Aorta (tissue), 5 donors: ENCODE results near the gene CCDC83. TPM values are rescaled to one million over a fixed set of nuclear protein-coding genes. Genes with fewer than 3 reads are reported as not detected.
A peak's percentile ranks its signal among the peaks of the same experiment; 100 is the strongest.
"Not testable (repeated sequence)": the region's sequence is repeated elsewhere in the genome, so short reads cannot be mapped to it uniquely, and the experiment has no call there.

ENCODE experiments used
- ATAC-seq: fragments of 200-7000 bp; cut with Tn5 transposase; one replicate; pipeline ENCODE4 v1.9.1; 2022; ENCODE audit warnings: moderate library complexity; ENCODE audit not compliant: low FRiP score
- DNase-seq, 2 donors: peaks; one replicate each; pipeline ENCODE4 v3.0.0-alpha.2; 2020
- H3K27ac ChIP-seq, 2 donors: one replicate each; pipeline ENCODE4 v1.5.1; 2013; ENCODE audit warnings: low read length in 2 of 2, mild to moderate bottlenecking in 2 of 2, moderate library complexity in 2 of 2, control low read depth in 1 of 2, inconsistent platforms in 1 of 2, low read depth in 1 of 2
- H3K27me3 ChIP-seq, 2 donors: one replicate each; pipeline ENCODE4 v1.6.1; 2013; ENCODE audit warnings: control low read depth in 1 of 2, low read length in 1 of 2, mild to moderate bottlenecking in 1 of 2, moderate library complexity in 1 of 2; ENCODE audit not compliant: insufficient read depth in 2 of 2, control insufficient read depth in 1 of 2
- H3K36me3 ChIP-seq, 2 donors: one replicate each; pipeline ENCODE4 v1.6.1; 2013; ENCODE audit warnings: control low read depth in 1 of 2, low read length in 1 of 2, mild to moderate bottlenecking in 1 of 2; ENCODE audit not compliant: insufficient read depth in 2 of 2, control insufficient read depth in 1 of 2
- H3K4me1 ChIP-seq, 2 donors: one replicate each; pipeline ENCODE4 v1.6.1; 2013; ENCODE audit warnings: low read length in 2 of 2, control low read depth in 1 of 2, mild to moderate bottlenecking in 1 of 2, moderate library complexity in 1 of 2; ENCODE audit not compliant: insufficient read depth in 2 of 2, control insufficient read depth in 1 of 2
- H3K4me3 ChIP-seq, 2 donors: one replicate each; pipeline ENCODE4 v1.5.1; 2013; ENCODE audit warnings: low read length in 2 of 2, control low read depth in 1 of 2, mild to moderate bottlenecking in 1 of 2
- H3K9me3 ChIP-seq: one replicate; pipeline ENCODE4 v1.6.1; 2013; ENCODE audit warnings: mild to moderate bottlenecking, low read length; ENCODE audit not compliant: control insufficient read depth
- WGBS, 2 donors: extraction: QIAGEN DNeasy Blood & Tissue Kit; methylation state at CpG; one replicate each; pipeline ENCODE4 v1.1.7; 2013; 5-methylcytosine and 5-hydroxymethylcytosine counted together
- intact Hi-C, 2 donors: fragments of 100-400 bp; cut with DNase I; formaldehyde crosslinking; loops; one replicate each; pipeline versions ENCODE4 v1.14.2 to v1.15.0; 2022
- polyA plus RNA-seq, 2 donors: library from polyadenylated mRNA; stranded (reverse); fragments of 200-250 nt; gene quantifications; one replicate each; pipeline ENCODE4 v1.2.3, GENCODE V29; 2013
- total RNA-seq, 2 donors: library from RNA; stranded (reverse); fragmentation: NEBNext Ultra II Directional; extraction: Animal tissue kit (Norgen Biotek cat#: 25700); gene quantifications; one replicate each; pipeline ENCODE4 v1.2.1, GENCODE V29; 2021
- donor health status: healthy with polysubstance abuse.
- donor health status: Bipolar disorder and iron deficiency.
- donor health status: DM: no; HTN: no; CAD: no.
- donor health status: DM: no; HTN: no; CAD: no.
- donor health status: DM: yes; HTN: yes; CAD: no.

CCDC83 gene
- total and polyA plus RNA-seq, 4 donors, result not detected

DNA sequence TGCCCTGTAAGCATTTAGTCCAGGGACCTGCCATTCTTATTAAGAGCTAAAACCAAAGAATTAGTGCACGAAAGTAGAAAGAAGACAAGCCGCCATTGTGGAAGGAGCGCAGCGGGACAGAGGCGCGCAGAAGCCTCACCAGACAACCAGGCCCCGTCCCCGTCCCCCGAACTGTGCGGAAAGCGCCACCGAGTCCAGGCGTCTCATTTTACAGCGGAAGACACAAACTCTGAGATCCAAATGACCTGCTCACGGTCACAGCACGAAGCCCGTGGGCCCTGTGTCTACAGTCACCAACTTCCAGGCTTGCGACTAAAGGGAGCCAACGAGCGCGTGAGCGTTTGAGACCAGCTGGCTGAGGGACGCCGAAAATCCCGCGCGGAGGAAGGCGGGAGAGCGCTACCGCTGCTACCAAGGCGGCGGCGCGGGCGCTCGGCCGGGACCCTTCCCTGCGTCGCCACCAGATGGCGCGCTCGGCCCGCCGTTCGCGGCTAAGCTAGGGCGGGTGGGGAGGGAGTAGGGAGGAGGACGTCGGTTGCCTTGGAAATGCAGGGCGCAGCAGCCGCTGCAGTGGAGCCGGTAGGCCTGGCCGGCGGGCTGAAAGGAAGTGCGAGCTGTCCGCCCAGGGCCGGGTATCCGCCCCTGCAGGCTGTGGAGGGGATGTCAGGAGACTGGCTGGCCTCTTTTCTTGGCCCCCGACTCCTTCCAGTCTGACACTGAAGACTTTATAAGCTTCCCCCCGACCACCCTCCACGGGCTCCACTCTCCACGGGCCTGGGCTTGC, 434 bp upstream of the CCDC83 start:
- 0% methylated on average over 60 to 62 of the region's 62 CpGs for WGBS, 2 donors
- peak overlapping the region; percentile 31 to 51 for H3K4me3 ChIP-seq
- intact Hi-C loops, result loop anchor here (5.0 to 10.0 kb wide), 5 partner anchors 90 to 440 kb away; no protein-coding TSS in a partner anchor
- no peaks in the 10 kb centered on the region for H3K9me3 ChIP-seq
- no peaks in the 10 kb centered on the region for H3K27me3 ChIP-seq
- DNase-seq, result peak; percentile 95 to 97
- no peaks in the 10 kb centered on the region for H3K4me1 ChIP-seq
- H3K36me3 ChIP-seq, result no peaks in the 10 kb centered on the region
- H3K27ac ChIP-seq, result peak overlapping the region in 1 of 2 donors; percentile 69
- peak; percentile 100 for ATAC-seq

DNA sequence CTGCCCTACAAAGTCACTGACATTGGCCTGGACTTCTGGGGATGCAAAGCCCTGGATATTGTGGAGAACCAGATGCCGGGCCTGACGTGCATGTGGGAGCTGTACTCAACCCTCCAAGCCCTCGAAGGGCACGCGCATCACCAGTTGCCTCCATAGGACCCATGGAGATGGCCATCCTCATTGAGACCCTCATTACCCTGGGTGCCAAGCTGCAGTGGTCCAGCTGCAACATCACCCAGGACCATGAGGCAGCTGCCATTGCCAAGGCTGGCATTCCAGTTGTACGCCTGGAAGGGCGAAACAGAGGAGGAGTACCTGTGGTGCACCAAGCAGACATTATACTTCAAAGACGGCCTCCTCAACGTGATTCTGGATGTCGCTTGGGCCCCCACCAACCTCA, 1.9 kb downstream of the CCDC83 start:
- Histone ChIP-seq H3K36me3 (no peaks in the 10 kb centered on the region), H3K27me3 (no peaks in the 10 kb centered on the region), H3K9me3 (no peaks in the 10 kb centered on the region), H3K4me3 (no peak overlapping the region), H3K4me1 (no peaks in the 10 kb centered on the region), H3K27ac (no peak overlapping the region)
- ATAC-seq (no peak), DNase-seq (no peak)
- intact Hi-C loops, result loop anchor here (5.0 to 10.0 kb wide), 5 partner anchors 88 to 438 kb away; no protein-coding TSS in a partner anchor
- 95 to 96% methylated on average over 10 of the region's 10 CpGs for WGBS, 2 donors

DNA sequence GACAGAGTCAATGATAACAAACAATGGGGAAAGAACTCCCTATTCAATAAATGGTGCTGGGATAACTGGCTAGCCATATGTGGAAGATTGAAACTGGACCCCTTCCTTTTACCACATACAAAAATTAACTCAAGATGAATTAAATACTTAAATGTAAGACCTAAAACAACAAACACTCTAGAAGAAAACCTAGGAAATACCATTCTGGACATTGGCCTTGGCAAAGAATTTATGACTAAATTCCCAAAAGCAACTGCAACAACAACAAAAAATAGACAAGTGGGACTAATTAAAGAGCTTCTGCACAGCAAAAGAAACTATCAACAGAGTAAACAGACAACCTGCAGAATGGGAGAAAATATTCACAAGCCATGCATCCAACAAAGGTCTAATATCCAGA, 4.4 kb downstream of the CCDC83 start:
- not testable (repeated sequence) for H3K4me1 ChIP-seq, H3K4me3 ChIP-seq, H3K9me3 ChIP-seq, H3K27ac ChIP-seq, DNase-seq, H3K27me3 ChIP-seq, ATAC-seq, H3K36me3 ChIP-seq
- intact Hi-C loops, result loop anchor here (5.0 to 10.0 kb wide), 5 partner anchors 85 to 435 kb away; no protein-coding TSS in a partner anchor

DNA sequence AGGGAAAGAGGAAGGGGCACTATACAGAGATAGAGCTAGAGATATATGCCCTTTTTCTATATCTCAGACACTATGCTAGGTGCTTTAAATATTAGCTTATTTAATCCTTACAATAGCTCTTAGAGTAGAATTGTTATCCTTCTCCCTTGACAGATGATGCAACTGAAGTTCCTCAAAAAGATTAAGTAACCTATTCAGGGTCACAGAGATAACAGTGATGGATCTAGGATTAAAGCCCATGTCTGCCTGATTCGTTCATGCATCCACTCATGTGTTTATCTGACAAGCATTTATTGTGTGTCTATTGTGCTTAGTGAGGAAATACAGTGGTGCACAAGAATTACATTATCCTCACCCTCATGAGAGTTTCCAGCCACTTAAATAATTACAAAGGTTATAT, 8.7 kb downstream of the CCDC83 start:
- Histone ChIP-seq H3K36me3 (no peaks in the 10 kb centered on the region), H3K27ac (no peak overlapping the region), H3K4me3 (no peak overlapping the region), H3K4me1 (no peaks in the 10 kb centered on the region), H3K9me3 (no peaks in the 10 kb centered on the region), H3K27me3 (no peaks in the 10 kb centered on the region)
- intact Hi-C loops, result no loop called here
- no peak for ATAC-seq
- 38 to 53% methylated on average over 1 of the region's 1 CpG for WGBS, 2 donors
- DNase-seq, result no peak

DNA sequence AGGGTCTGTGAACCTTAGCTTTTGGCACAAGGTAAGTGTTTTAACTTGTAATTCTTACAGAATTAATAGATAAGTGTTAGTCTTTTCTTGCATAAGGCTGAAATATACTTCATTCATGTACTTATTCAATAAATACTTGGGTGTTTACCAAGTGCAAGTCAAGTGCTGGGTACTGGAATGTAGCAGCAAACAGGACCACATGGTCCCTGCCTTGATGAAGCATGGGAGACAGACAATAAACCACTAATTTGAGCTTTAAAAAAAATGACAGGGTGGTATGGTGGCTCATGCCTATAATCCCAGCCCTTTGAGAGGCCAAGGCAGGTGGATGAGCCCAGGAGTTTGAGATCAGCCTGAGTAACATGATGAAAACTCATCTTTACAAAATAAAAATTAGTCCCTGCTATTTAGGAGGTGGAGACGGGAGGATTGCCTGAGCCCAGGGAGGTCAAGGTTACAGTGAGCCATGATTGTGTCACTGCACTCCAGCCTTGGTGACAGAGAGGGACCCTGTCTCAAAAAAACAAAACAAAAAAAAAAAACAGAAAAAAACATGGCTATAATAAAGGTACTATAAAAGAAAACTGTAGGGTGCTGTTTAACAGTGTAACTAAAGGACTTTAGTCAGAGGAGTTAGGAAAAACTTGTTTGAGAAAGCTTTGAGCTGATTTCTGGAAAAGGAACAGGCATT, 11.1 kb downstream of the CCDC83 start:
- intact Hi-C loops, result no loop called here

DNA sequence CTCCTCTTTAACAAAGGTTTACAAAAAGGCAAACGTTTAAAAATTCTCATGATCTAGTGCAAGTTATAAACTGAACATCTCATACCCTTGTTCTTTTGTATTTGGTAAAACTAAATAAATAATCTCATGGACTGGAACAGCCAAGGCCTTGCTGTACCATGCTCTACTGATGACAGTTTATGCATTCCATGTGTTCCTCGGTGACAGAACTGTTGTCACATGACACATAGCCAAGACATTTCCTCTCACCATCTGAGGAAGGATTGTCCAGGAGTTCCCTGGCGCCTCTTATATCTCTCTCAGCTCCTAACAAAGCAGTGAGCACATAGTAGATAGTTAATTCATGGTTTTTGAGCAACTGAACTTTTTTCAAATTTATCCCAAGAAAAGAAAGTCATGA, 12.6 kb downstream of the CCDC83 start:
- no peak for ATAC-seq
- no peak for DNase-seq
- Histone ChIP-seq H3K9me3 (no peaks in the 10 kb centered on the region), H3K27me3 (no peaks in the 10 kb centered on the region), H3K27ac (no peak overlapping the region), H3K4me3 (no peak overlapping the region), H3K36me3 (no peaks in the 10 kb centered on the region), H3K4me1 (no peaks in the 10 kb centered on the region)
- intact Hi-C loops, result no loop called here
- 47 to 53% methylated on average over 3 of the region's 3 CpGs for WGBS, 2 donors

More for the DNA sequence above, 11.1 kb downstream of the CCDC83 start:
- no peak overlapping the region for H3K27ac ChIP-seq
- H3K4me3 ChIP-seq, result no peak overlapping the region
- WGBS, 2 donors, result 88 to 90% methylated on average over 1 of the region's 1 CpG
- H3K27me3 ChIP-seq, result no peaks in the 10 kb centered on the region
- no peaks in the 10 kb centered on the region for H3K9me3 ChIP-seq
- DNase-seq, result no peak
- H3K4me1 ChIP-seq, result no peaks in the 10 kb centered on the region
- ATAC-seq, result no peak
- H3K36me3 ChIP-seq, result no peaks in the 10 kb centered on the region

DNA sequence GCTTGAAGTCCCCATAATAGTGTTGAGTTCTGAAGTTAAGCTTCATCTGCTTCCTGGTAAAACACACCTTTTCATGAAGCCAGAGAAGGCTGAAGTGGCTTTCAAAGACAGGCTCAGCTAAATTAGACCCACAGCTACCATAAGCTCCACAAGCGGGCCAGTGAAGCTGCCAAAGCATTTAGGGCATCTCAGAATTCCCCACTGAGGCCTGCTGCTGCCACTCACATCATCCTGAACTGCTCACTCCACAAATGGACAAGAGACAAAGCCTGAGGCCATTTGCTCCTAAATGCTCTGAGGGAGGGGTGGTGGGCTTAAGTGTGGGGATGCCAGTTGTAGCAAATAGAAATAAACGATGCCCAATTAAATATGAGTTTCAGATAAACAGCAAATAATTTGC, 14.6 kb downstream of the CCDC83 start:
- intact Hi-C loops, result no loop called here
- no peaks in the 10 kb centered on the region for H3K36me3 ChIP-seq
- ATAC-seq (no peak), DNase-seq (no peak)
- WGBS, 2 donors, result 65 to 75% methylated on average over 2 of the region's 2 CpGs
- no peak overlapping the region for H3K4me3 ChIP-seq
- H3K4me1 ChIP-seq, result no peaks in the 10 kb centered on the region
- H3K27ac ChIP-seq, result no peak overlapping the region
- H3K9me3 ChIP-seq, result no peaks in the 10 kb centered on the region
- no peaks in the 10 kb centered on the region for H3K27me3 ChIP-seq

DNA sequence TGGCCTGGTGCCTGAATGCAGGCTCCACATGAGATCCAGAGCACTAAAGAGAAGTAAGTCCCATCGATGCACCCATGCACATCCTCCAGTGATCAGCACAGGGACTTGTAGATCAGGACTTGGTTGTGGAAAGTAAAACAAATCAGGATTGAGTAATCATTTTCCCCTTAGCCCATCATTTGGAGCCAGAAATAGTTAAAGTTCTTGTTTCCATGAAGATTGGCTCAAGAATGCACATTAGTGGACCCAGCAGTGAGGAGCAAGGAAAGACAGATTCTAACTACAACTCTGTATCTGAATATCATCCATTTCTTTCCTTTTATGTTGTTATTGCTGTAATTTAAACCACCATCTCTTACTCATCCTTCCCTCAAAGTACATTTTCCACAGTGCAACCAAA, 19.1 kb downstream of the CCDC83 start:
- Histone ChIP-seq H3K4me3 (no peak overlapping the region), H3K9me3 (no peaks in the 10 kb centered on the region), H3K27me3 (no peaks in the 10 kb centered on the region), H3K36me3 (no peaks in the 10 kb centered on the region), H3K27ac (no peak overlapping the region), H3K4me1 (no peaks in the 10 kb centered on the region)
- 74 to 87% methylated on average over 1 of the region's 1 CpG for WGBS, 2 donors
- intact Hi-C loops, result no loop called here
- ATAC-seq (no peak), DNase-seq (no peak)

DNA sequence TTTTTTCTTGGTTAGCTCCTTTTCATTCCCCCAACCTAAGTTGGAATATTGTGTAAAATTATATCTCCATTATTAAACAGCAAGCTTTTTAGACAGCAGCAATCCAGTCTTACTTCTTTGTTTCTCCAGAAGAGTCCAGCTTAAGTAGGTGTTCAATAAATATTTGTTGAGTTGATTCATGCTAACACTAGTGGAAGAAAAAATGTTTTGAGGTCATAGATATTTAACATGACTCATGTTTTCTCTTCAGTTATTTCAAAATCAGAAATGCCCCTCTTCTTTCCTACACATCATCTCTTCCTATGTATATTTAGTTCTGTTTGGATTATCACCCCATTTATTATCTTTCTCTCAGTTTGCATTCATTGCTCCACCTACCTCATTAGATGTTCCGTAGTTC, 20.3 kb downstream of the CCDC83 start:
- H3K4me3 ChIP-seq, result no peak overlapping the region
- no peaks in the 10 kb centered on the region for H3K36me3 ChIP-seq
- 38 to 100% methylated on average over 1 of the region's 1 CpG for WGBS, 2 donors
- no peaks in the 10 kb centered on the region for H3K9me3 ChIP-seq
- H3K4me1 ChIP-seq, result no peaks in the 10 kb centered on the region
- H3K27ac ChIP-seq, result no peak overlapping the region
- DNase-seq (no peak), ATAC-seq (no peak)
- intact Hi-C loops, result no loop called here
- H3K27me3 ChIP-seq, result no peaks in the 10 kb centered on the region
